Measurements from ENCODE around the gene REX1BD.

DNA sequence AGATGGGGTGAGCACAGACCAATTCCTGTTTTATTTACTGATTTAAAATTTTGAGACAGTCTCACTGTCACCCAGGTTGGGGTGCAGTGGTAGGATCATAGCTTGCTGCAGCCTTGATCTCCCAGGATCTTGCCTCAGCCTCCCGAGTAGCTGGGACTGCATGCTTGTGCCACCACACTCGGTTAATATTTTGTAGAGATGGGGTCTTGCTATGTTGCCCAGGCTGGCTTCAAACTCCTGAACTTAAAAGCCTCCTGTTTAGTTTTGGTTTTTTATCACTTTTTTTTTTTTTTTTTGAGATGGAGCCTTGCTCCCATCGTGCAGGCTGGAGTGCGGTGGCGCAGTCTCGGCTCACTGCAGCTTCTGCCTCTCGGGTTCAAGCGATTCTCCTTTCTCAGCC is 12.2 kb upstream of the REX1BD start:
- TF ChIP-seq ZNF70 (CRISPR knock-in tag; IDR thresholded peaks at IDR 0.05) (no peak), ZFP30 (CRISPR knock-in tag; IDR thresholded peaks at IDR 0.05) (no peak), CSDC2 (CRISPR knock-in tag; IDR thresholded peaks at IDR 0.05) (no peak), ZNF565 (CRISPR knock-in tag; conservative IDR thresholded peaks at IDR 0.05; ENCODE audit: low read depth) (no peak), ARNTL (CRISPR knock-in tag; IDR thresholded peaks at IDR 0.05; ENCODE audit: borderline replicate concordance, low read depth) (no peak)
- TF ChIP-seq, protein P1, sequence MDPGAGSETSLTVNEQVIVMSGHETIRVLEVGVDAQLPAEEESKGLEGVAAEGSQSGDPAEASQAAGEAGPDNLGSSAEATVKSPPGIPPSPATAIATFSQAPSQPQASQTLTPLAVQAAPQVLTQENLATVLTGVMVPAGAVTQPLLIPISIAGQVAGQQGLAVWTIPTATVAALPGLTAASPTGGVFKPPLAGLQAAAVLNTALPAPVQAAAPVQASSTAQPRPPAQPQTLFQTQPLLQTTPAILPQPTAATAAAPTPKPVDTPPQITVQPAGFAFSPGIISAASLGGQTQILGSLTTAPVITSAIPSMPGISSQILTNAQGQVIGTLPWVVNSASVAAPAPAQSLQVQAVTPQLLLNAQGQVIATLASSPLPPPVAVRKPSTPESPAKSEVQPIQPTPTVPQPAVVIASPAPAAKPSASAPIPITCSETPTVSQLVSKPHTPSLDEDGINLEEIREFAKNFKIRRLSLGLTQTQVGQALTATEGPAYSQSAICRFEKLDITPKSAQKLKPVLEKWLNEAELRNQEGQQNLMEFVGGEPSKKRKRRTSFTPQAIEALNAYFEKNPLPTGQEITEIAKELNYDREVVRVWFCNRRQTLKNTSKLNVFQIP (CRISPR knock-in tag; IDR thresholded peaks at IDR 0.05; ENCODE audit: borderline replicate concordance, low read depth), result no peak
- TF ChIP-seq, protein P2, sequence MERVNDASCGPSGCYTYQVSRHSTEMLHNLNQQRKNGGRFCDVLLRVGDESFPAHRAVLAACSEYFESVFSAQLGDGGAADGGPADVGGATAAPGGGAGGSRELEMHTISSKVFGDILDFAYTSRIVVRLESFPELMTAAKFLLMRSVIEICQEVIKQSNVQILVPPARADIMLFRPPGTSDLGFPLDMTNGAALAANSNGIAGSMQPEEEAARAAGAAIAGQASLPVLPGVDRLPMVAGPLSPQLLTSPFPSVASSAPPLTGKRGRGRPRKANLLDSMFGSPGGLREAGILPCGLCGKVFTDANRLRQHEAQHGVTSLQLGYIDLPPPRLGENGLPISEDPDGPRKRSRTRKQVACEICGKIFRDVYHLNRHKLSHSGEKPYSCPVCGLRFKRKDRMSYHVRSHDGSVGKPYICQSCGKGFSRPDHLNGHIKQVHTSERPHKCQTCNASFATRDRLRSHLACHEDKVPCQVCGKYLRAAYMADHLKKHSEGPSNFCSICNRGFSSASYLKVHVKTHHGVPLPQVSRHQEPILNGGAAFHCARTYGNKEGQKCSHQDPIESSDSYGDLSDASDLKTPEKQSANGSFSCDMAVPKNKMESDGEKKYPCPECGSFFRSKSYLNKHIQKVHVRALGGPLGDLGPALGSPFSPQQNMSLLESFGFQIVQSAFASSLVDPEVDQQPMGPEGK (CRISPR knock-in tag; IDR thresholded peaks at IDR 0.05; ENCODE audit: borderline replicate concordance), result no peak
